Activated CD8-positive, alpha-beta T cell treated with anti-CD3 and anti-CD28 coated beads, Interleukin-2, amount 10 ng/mL, durations not matched to agents 7 days and 5 days (primary cell): ENCODE results near the gene PLA2G5. TPM values are rescaled to one million over a fixed set of nuclear protein-coding genes. Genes with fewer than 3 reads are reported as not detected.

Source experiments
- ATAC-seq: fragments of 150-1000 bp; cut with Tn5 transposase; one replicate; pipeline ENCODE4 v1.10.0; 2021; ENCODE audit warnings: moderate library complexity
- CTCF ChIA-PET: fragments of 350-600 bp; sonication (Branson Sonifier 250); formaldehyde crosslinking; loops from one replicate; lab custom pipeline; 2021; ENCODE audit warnings: antibody characterized with exemption; lab: Charles Lee
- POLR2A ChIA-PET: fragments of 350-600 bp; sonication (Branson Sonifier 250); formaldehyde crosslinking; loops from one replicate; lab custom pipeline; 2021; ENCODE audit warnings: antibody characterized with exemption; lab: Charles Lee
- DNase-seq: peaks from one replicate; pipeline ENCODE4 v3.0.0-alpha.2; 2020
- H3K27ac Mint-ChIP-seq: one replicate; pipeline ENCODE4 v1.8.0; 2021; ENCODE audit warnings: mild to moderate bottlenecking, mixed read lengths
- H3K27me3 Mint-ChIP-seq: one replicate; pipeline ENCODE4 v1.8.0; 2021; ENCODE audit warnings: low read depth, mixed read lengths
- H3K36me3 Mint-ChIP-seq: one replicate; pipeline ENCODE4 v1.8.0; 2021; ENCODE audit warnings: low read depth, mixed read lengths
- H3K4me1 Mint-ChIP-seq: one replicate; pipeline ENCODE4 v1.8.0; 2021; ENCODE audit warnings: low read depth, mixed read lengths
- H3K4me3 Mint-ChIP-seq: one replicate; pipeline ENCODE4 v1.8.0; 2021; ENCODE audit warnings: mild to moderate bottlenecking, mixed read lengths
- H3K9me3 Mint-ChIP-seq: one replicate; pipeline ENCODE4 v1.8.0; 2022; ENCODE audit warnings: mixed read lengths; ENCODE audit not compliant: insufficient read depth
- total RNA-seq, 2 experiments: library from RNA; stranded (reverse); gene quantifications; one replicate each; pipeline ENCODE4 v1.2.3, GENCODE V29; 2021

Gene PLA2G5
- total RNA-seq, 2 experiments from 2014 or later: not detected

GRCh38 chr1:20080441-20081352, 10.7 kb downstream of the PLA2G5 start:
- peak overlapping the region; percentile 42 for H3K4me3 Mint-ChIP-seq
- H3K36me3 Mint-ChIP-seq: no peaks in the 10 kb centered on the region
- H3K4me1 Mint-ChIP-seq: peaks cover 30% of the 10 kb centered on the region
- H3K27me3 Mint-ChIP-seq: peaks cover 59% of the 10 kb centered on the region
- H3K27ac Mint-ChIP-seq: peak overlapping the region; percentile 26
- ATAC-seq (peak; percentile 91), DNase-seq (peak; percentile 64)
- POLR2A ChIA-PET: no interaction called here
- CTCF ChIA-PET: interaction anchor here (0.9 to 1.2 kb wide), 2 partner anchors 21 to 163 kb away, joined by 4 to 5 read pairs; no protein-coding TSS in a partner anchor
- H3K9me3 Mint-ChIP-seq: no peaks in the 10 kb centered on the region

- DNase-seq (no peak), ATAC-seq (no peak)
- H3K9me3 Mint-ChIP-seq: no peaks in the 10 kb centered on the region
- peaks cover 54% of the 10 kb centered on the region for H3K27me3 Mint-ChIP-seq
- H3K4me1 Mint-ChIP-seq: peaks cover 30% of the 10 kb centered on the region
- peak overlapping the region; percentile 42 for H3K4me3 Mint-ChIP-seq
- ChIA-PET POLR2A (no interaction called here), CTCF (interaction anchor here (0.9 kb wide), 1 partner anchor 21 kb away, joined by 4 read pairs; no protein-coding TSS in a partner anchor)
- H3K27ac Mint-ChIP-seq: peak overlapping the region; percentile 26
- H3K36me3 Mint-ChIP-seq: no peaks in the 10 kb centered on the region
Measured at GRCh38 chr1:20081353-20081810, 11.4 kb downstream of the PLA2G5 start.

GRCh38 chr1:20082772-20083171, 12.8 kb downstream of the PLA2G5 start:
- Mint-ChIP-seq H3K4me3 (no peak overlapping the region), H3K9me3 (no peaks in the 10 kb centered on the region), H3K36me3 (no peaks in the 10 kb centered on the region), H3K27me3 (peaks cover 40% of the 10 kb centered on the region), H3K27ac (no peak overlapping the region), H3K4me1 (peaks cover 28% of the 10 kb centered on the region)
- no peak for DNase-seq
- CTCF ChIA-PET: no interaction called here
- POLR2A ChIA-PET: no interaction called here
- ATAC-seq: no peak

GRCh38 chr1:20083178-20083944, 13.4 kb downstream of the PLA2G5 start:
- Mint-ChIP-seq H3K36me3 (no peaks in the 10 kb centered on the region), H3K27ac (no peak overlapping the region), H3K4me1 (peaks cover 22% of the 10 kb centered on the region), H3K27me3 (peaks cover 34% of the 10 kb centered on the region), H3K4me3 (no peak overlapping the region), H3K9me3 (no peaks in the 10 kb centered on the region)
- ATAC-seq: no peak
- no peak for DNase-seq
- ChIA-PET POLR2A (no interaction called here), CTCF (no interaction called here)

GRCh38 chr1:20086800-20087199, 16.8 kb downstream of the PLA2G5 start:
- no peak overlapping the region for H3K27ac Mint-ChIP-seq
- DNase-seq (no peak), ATAC-seq (no peak)
- H3K36me3 Mint-ChIP-seq: no peaks in the 10 kb centered on the region
- H3K4me3 Mint-ChIP-seq: no peak overlapping the region
- ChIA-PET POLR2A (no interaction called here), CTCF (no interaction called here)
- peaks cover 18% of the 10 kb centered on the region for H3K27me3 Mint-ChIP-seq
- H3K9me3 Mint-ChIP-seq: no peaks in the 10 kb centered on the region
- peaks cover 1% of the 10 kb centered on the region for H3K4me1 Mint-ChIP-seq

GRCh38 chr1:20087668-20088067, 17.7 kb downstream of the PLA2G5 start:
- Mint-ChIP-seq H3K4me1 (no peaks in the 10 kb centered on the region), H3K9me3 (no peaks in the 10 kb centered on the region), H3K27ac (no peak overlapping the region), H3K36me3 (no peaks in the 10 kb centered on the region), H3K4me3 (no peak overlapping the region), H3K27me3 (peaks cover 14% of the 10 kb centered on the region)
- ChIA-PET CTCF (no interaction called here), POLR2A (no interaction called here)
- no peak for DNase-seq
- ATAC-seq: no peak

- Mint-ChIP-seq H3K27ac (no peak overlapping the region), H3K4me3 (no peak overlapping the region), H3K36me3 (no peaks in the 10 kb centered on the region), H3K4me1 (no peaks in the 10 kb centered on the region), H3K27me3 (peaks cover 17% of the 10 kb centered on the region), H3K9me3 (no peaks in the 10 kb centered on the region)
- DNase-seq (no peak), ATAC-seq (no peak)
- POLR2A ChIA-PET: no interaction called here
- CTCF ChIA-PET: interaction anchor here (1.2 kb wide), 1 partner anchor 13 kb away, joined by 3 read pairs; no protein-coding TSS in a partner anchor
Measured at GRCh38 chr1:20089328-20090077, 19.5 kb downstream of the PLA2G5 start.

GRCh38 chr1:20090119-20090518, 20.1 kb downstream of the PLA2G5 start:
- no peak for ATAC-seq
- DNase-seq: no peak
- Mint-ChIP-seq H3K4me1 (no peaks in the 10 kb centered on the region), H3K4me3 (no peak overlapping the region), H3K27ac (no peak overlapping the region), H3K9me3 (no peaks in the 10 kb centered on the region), H3K36me3 (no peaks in the 10 kb centered on the region), H3K27me3 (peaks cover 20% of the 10 kb centered on the region)
- ChIA-PET CTCF (interaction anchor here (1.2 kb wide), 1 partner anchor 12 kb away, joined by 3 read pairs; no protein-coding TSS in a partner anchor), POLR2A (no interaction called here)

- no peaks in the 10 kb centered on the region for H3K9me3 Mint-ChIP-seq
- peaks cover 25% of the 10 kb centered on the region for H3K27me3 Mint-ChIP-seq
- DNase-seq (no peak), ATAC-seq (no peak)
- no peaks in the 10 kb centered on the region for H3K36me3 Mint-ChIP-seq
- H3K27ac Mint-ChIP-seq: no peak overlapping the region
- no peak overlapping the region for H3K4me3 Mint-ChIP-seq
- ChIA-PET CTCF (interaction anchor here (1.2 kb wide), 1 partner anchor 11 kb away, joined by 3 read pairs; no protein-coding TSS in a partner anchor), POLR2A (no interaction called here)
- H3K4me1 Mint-ChIP-seq: no peaks in the 10 kb centered on the region
Measured at GRCh38 chr1:20090641-20091040, 20.6 kb downstream of the PLA2G5 start.

- no peaks in the 10 kb centered on the region for H3K4me1 Mint-ChIP-seq
- POLR2A ChIA-PET: no interaction called here
- no peak overlapping the region for H3K27ac Mint-ChIP-seq
- DNase-seq (no peak), ATAC-seq (no peak)
- no peak overlapping the region for H3K4me3 Mint-ChIP-seq
- CTCF ChIA-PET: interaction anchor here (1.1 kb wide), 1 partner anchor 102 kb away, joined by 4 read pairs; no protein-coding TSS in a partner anchor
- H3K27me3 Mint-ChIP-seq: peaks cover 31% of the 10 kb centered on the region
- no peaks in the 10 kb centered on the region for H3K9me3 Mint-ChIP-seq
- no peaks in the 10 kb centered on the region for H3K36me3 Mint-ChIP-seq
Measured at GRCh38 chr1:20093303-20093702, 23.3 kb downstream of the PLA2G5 start.

GRCh38 chr1:20093940-20094391, 24.0 kb downstream of the PLA2G5 start:
- no peaks in the 10 kb centered on the region for H3K36me3 Mint-ChIP-seq
- no peak for DNase-seq
- CTCF ChIA-PET: no interaction called here
- no peaks in the 10 kb centered on the region for H3K9me3 Mint-ChIP-seq
- no peak overlapping the region for H3K4me3 Mint-ChIP-seq
- no peaks in the 10 kb centered on the region for H3K4me1 Mint-ChIP-seq
- POLR2A ChIA-PET: no interaction called here
- H3K27me3 Mint-ChIP-seq: peaks cover 31% of the 10 kb centered on the region
- H3K27ac Mint-ChIP-seq: no peak overlapping the region
- ATAC-seq: no peak
